GM12864 (cell line): ENCODE measurements around the gene NDUFA6.

Experiments
- DNase-seq: peaks from one replicate; pipeline ENCODE4 v3.0.0-alpha.2; 2011; ENCODE audit warnings: low read depth
- H3K4me3 ChIP-seq: 2 replicates; pipeline ENCODE4 v1.5.1; 2011; ENCODE audit warnings: mild to moderate bottlenecking, low read depth, low read length, control low read depth
- CTCF ChIP-seq: IDR thresholded peaks from 2 replicates; pipeline ENCODE4 v1.5.1; 2011; ENCODE audit warnings: low read depth, mild to moderate bottlenecking, moderate library complexity, low read length, control low read depth, inconsistent platforms; ENCODE audit errors: missing control alignments

NDUFA6 gene

GRCh38 chr22:42070517-42071422, 19.8 kb downstream of the NDUFA6 start, which contains the start of gene NAGA:
Gene NAGA, minus strand, starts transcription at chr22:42070812. Its CDS starts 515 bp downstream, at chr22:42070297.
- peak within 1 kb of the TSS; percentile 77 for H3K4me3 ChIP-seq
- DNase-seq = peak; percentile 93
- no peak for TF ChIP-seq CTCF

GRCh38 chr22:42069801-42070516, 20.6 kb downstream of the NDUFA6 start:
- TF ChIP-seq CTCF = no peak
- H3K4me3 ChIP-seq = peak overlapping the region; percentile 77
- no peak for DNase-seq

GRCh38 chr22:42068291-42068690, 22.3 kb downstream of the NDUFA6 start:
- TF ChIP-seq CTCF = no peak
- H3K4me3 ChIP-seq = no peak overlapping the region
- DNase-seq = no peak

- no peak overlapping the region for H3K4me3 ChIP-seq
- no peak for TF ChIP-seq CTCF
- no peak for DNase-seq
Measured at GRCh38 chr22:42067671-42068251, 22.8 kb downstream of the NDUFA6 start.

GRCh38 chr22:42066937-42067336, 23.6 kb downstream of the NDUFA6 start:
- H3K4me3 ChIP-seq = no peak overlapping the region
- DNase-seq = no peak
- no peak for TF ChIP-seq CTCF

GRCh38 chr22:42066126-42066761, 24.3 kb downstream of the NDUFA6 start:
- no peak for DNase-seq
- no peak overlapping the region for H3K4me3 ChIP-seq
- no peak for TF ChIP-seq CTCF
